Measurements from ENCODE around the gene ATP5PO. TPM values are rescaled to one million over a fixed set of nuclear protein-coding genes. Genes with fewer than 3 reads are reported as not detected.

The ATP5PO gene
- total and polyA plus RNA-seq, 2 of the 8 experiments (the other 6 are each of a cell fraction or from before 2014, with no cell fraction given): 251 to 267 TPM

- FAIRE-seq (no peak), DNase-seq (ENCODE audit: low read depth in 1 of 2, low spot score in 2 of 2) (no peak)
- no peak overlapping the region for H3K4me3 ChIP-seq (ENCODE audit: extremely low read depth in 1 of 4, insufficient read depth in 2 of 4, low read depth in 3 of 4, low read length in 4 of 4)
- H2BK20ac ChIP-seq (ENCODE audit: low read length): no peak overlapping the region
- H2BK12ac ChIP-seq (ENCODE audit: low read depth, low read length): no peak overlapping the region
- H3K9me3 ChIP-seq (ENCODE audit: insufficient read depth in 2 of 2, low read depth in 1 of 2, low read length in 1 of 2): no peaks in the 10 kb centered on the region; a peak in 1 of 4 replicates
- H3K23me2 ChIP-seq (ENCODE audit: low read depth, low read length): no peaks in the 10 kb centered on the region
- H4K5ac ChIP-seq (ENCODE audit: insufficient read length, low read depth, low read length): no peak overlapping the region
- no peak overlapping the region for H2AFZ ChIP-seq (ENCODE audit: low read length)
- H3K79me1 ChIP-seq (ENCODE audit: low read depth, low read length): no peaks in the 10 kb centered on the region
- no peak overlapping the region for H4K8ac ChIP-seq (ENCODE audit: extremely low read depth, insufficient read depth, low read length)
- H3K56ac ChIP-seq (replicated peaks; ENCODE audit: insufficient read length, low read depth, low read length): no peak overlapping the region
- no peak overlapping the region for H3K9ac ChIP-seq (replicated peaks in 1 of 4; ENCODE audit: extremely low read depth in 1 of 4, low read depth in 3 of 4, low read length in 3 of 4)
- ChIA-PET POLR2A (ENCODE audit: partially characterized antibody) (interaction anchor here (0.9 kb wide), 1 partner anchor 39 kb away, joined by 4 read pairs; no protein-coding TSS in a partner anchor), CTCF (ENCODE audit: partially characterized antibody) (no interaction called here)
- no peaks in the 10 kb centered on the region for H3K79me2 ChIP-seq (ENCODE audit: control insufficient read depth in 1 of 2, insufficient read depth in 2 of 2, low read length in 2 of 2)
- no peak overlapping the region for H3K4me2 ChIP-seq (ENCODE audit: insufficient read depth in 1 of 2, low read depth in 2 of 2, low read length in 2 of 2)
- H3K4ac ChIP-seq (replicated peaks; ENCODE audit: insufficient read length, low read depth, low read length): no peak overlapping the region
- no peak overlapping the region for H3K14ac ChIP-seq (ENCODE audit: insufficient read length)
- no peak overlapping the region for H3K18ac ChIP-seq (ENCODE audit: extremely low read depth, low read length)
- TF ChIP-seq RNF2 (IDR thresholded peaks at IDR 0.05; ENCODE audit: borderline replicate concordance, low read depth, low read length, missing control alignments, poor library complexity, severe bottlenecking) (no peak), PHF8 (conservative IDR thresholded peaks at IDR 0.05; ENCODE audit: low read depth, low read length) (no peak), E2F6 (IDR thresholded peaks at IDR 0.05) (no peak), POU5F1 (IDR thresholded peaks at IDR 0.05; ENCODE audit: low read depth, low read length) (no peak), CBX8 (IDR thresholded peaks at IDR 0.05; ENCODE audit: borderline replicate concordance, low read depth, low read length) (no peak), SP2 (IDR thresholded peaks at IDR 0.05; ENCODE audit: low read length) (no peak), SAP30 (IDR thresholded peaks at IDR 0.05; ENCODE audit: insufficient read depth, insufficient replicate concordance, low read length) (no peak), SP4 (IDR thresholded peaks at IDR 0.05; ENCODE audit: low read length) (no peak), SIX5 (IDR thresholded peaks at IDR 0.05; ENCODE audit: low read depth, low read length) (no peak), CREB1 (IDR thresholded peaks at IDR 0.05) (no peak), BRCA1 (IDR thresholded peaks at IDR 0.05; ENCODE audit: low read depth, low read length) (no peak), TBP (IDR thresholded peaks at IDR 0.05; ENCODE audit: low read depth, low read length) (no peak), HDAC2 (IDR thresholded peaks at IDR 0.05; ENCODE audit: borderline replicate concordance in 1 of 2, low read depth in 2 of 2, low read length in 2 of 2) (no peak)
- TF ChIP-seq, protein P1, sequence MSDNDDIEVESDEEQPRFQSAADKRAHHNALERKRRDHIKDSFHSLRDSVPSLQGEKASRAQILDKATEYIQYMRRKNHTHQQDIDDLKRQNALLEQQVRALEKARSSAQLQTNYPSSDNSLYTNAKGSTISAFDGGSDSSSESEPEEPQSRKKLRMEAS (IDR thresholded peaks at IDR 0.05): no peak
- H2BK120ac ChIP-seq (replicated peaks; ENCODE audit: low read depth, low read length): no peak overlapping the region
- no peak overlapping the region for H3K27ac ChIP-seq (ENCODE audit: low read depth, low read length)
- no peak overlapping the region for H3K23ac ChIP-seq (ENCODE audit: insufficient read length)
- no peak overlapping the region for H2BK15ac ChIP-seq (ENCODE audit: low read length)
- 100% methylated on average over 1 of the region's 1 CpG; no CpG with 5 or more reads in 1 of the 2 experiments for WGBS, 2 experiments (ENCODE audit: extremely low coverage in 1 of 2, insufficient coverage in 1 of 2, insufficient read length in 1 of 2, insufficient replicate concordance in 2 of 2, low coverage in 1 of 2, low lambda C conversion rate in 2 of 2, missing lambda C conversion rate in 1 of 2)
- no peak overlapping the region for H2BK5ac ChIP-seq (ENCODE audit: low read depth, low read length)
- H4K91ac ChIP-seq (replicated peaks; ENCODE audit: insufficient read length, low read length): no peak overlapping the region
- no peaks in the 10 kb centered on the region; a peak in 2 of 7 replicates for H3K27me3 ChIP-seq (replicated peaks in 1 of 4; ENCODE audit: control insufficient read depth in 3 of 4, extremely low read depth in 1 of 4, insufficient read depth in 3 of 4, low read length in 3 of 4)
- no peak overlapping the region for H2AK5ac ChIP-seq (ENCODE audit: low read depth, low read length)
- H3K4me1 ChIP-seq (replicated peaks in 1 of 4; ENCODE audit: control insufficient read depth in 3 of 4, insufficient read depth in 4 of 4, low read length in 3 of 4): peaks cover 0 to 4% (median 1%) of the 10 kb centered on the region in 4 experiments; a peak in 3 of 7 replicates
- no peaks in the 10 kb centered on the region for H3K36me3 ChIP-seq (ENCODE audit: control insufficient read depth in 2 of 4, insufficient read depth in 4 of 4, low read length in 3 of 4)
- no peaks in the 10 kb centered on the region for H4K20me1 ChIP-seq (replicated peaks in 1 of 2; ENCODE audit: control insufficient read depth in 1 of 2, insufficient read depth in 2 of 2, low read length in 2 of 2)
Observed at GRCh38 chr21:33864150-33864549, 51.5 kb downstream of the ATP5PO start.
